ENCODE results near the gene HSF5. TPM values are rescaled to one million over a fixed set of nuclear protein-coding genes. Genes with fewer than 3 reads are reported as not detected.
"Not testable (repeated sequence)": the region's sequence is repeated elsewhere in the genome, so short reads cannot be mapped to it uniquely, and the experiment has no call there.

Gene HSF5
- total RNA-seq, 2 donors from 2014 or later: 1.5 to 1.6 TPM

GRCh38 chr17:58513267-58513964 is 25.2 kb upstream of the HSF5 start:
- ATAC-seq (no peak), DNase-seq (peak; percentile 12 to 34 (median 22))
- no peaks in the 10 kb centered on the region for H3K27me3 Mint-ChIP-seq
- peak overlapping the region; percentile 83 for H3K27ac Mint-ChIP-seq
- peak overlapping the region; percentile 93 for H3K4me3 Mint-ChIP-seq
- peaks cover 45% of the 10 kb centered on the region for H3K4me1 Mint-ChIP-seq
- H3K36me3 Mint-ChIP-seq (ENCODE audit: low read depth): peaks cover 10% of the 10 kb centered on the region
- no peaks in the 10 kb centered on the region for H3K9me3 ChIP-seq (ENCODE audit: control insufficient read depth, low read length, poor library complexity, severe bottlenecking)

- no peaks in the 10 kb centered on the region for H3K27me3 Mint-ChIP-seq
- no peaks in the 10 kb centered on the region for H3K9me3 ChIP-seq (ENCODE audit: control insufficient read depth, low read length, poor library complexity, severe bottlenecking)
- H3K4me3 Mint-ChIP-seq: no peak overlapping the region
- peaks cover 14% of the 10 kb centered on the region for H3K36me3 Mint-ChIP-seq (ENCODE audit: low read depth)
- peaks cover 26% of the 10 kb centered on the region for H3K4me1 Mint-ChIP-seq
- DNase-seq (no peak), ATAC-seq (no peak)
- peak overlapping the region; percentile 92 for H3K27ac Mint-ChIP-seq
These were observed 21.9 kb upstream of the HSF5 start for GRCh38 chr17:58510075-58510474.

GRCh38 chr17:58508341-58509067 is 20.3 kb upstream of the HSF5 start:
- H3K36me3 Mint-ChIP-seq (ENCODE audit: low read depth): peaks cover 14% of the 10 kb centered on the region

GRCh38 chr17:58507123-58507634 is 19.0 kb upstream of the HSF5 start:
- H3K9me3 ChIP-seq (ENCODE audit: control insufficient read depth, low read length, poor library complexity, severe bottlenecking): no peaks in the 10 kb centered on the region
- H3K36me3 Mint-ChIP-seq (ENCODE audit: low read depth): peaks cover 14% of the 10 kb centered on the region
- DNase-seq: no peak
- no peak for ATAC-seq
- peak overlapping the region; percentile 9 for H3K27ac Mint-ChIP-seq
- H3K4me1 Mint-ChIP-seq: peaks cover 9% of the 10 kb centered on the region
- no peak overlapping the region for H3K4me3 Mint-ChIP-seq
- no peaks in the 10 kb centered on the region for H3K27me3 Mint-ChIP-seq

More at GRCh38 chr17:58508341-58509067, 20.3 kb upstream of the HSF5 start:
- ATAC-seq (no peak), DNase-seq (no peak)
- Mint-ChIP-seq H3K27ac (no peak overlapping the region), H3K4me1 (peaks cover 17% of the 10 kb centered on the region), H3K27me3 (no peaks in the 10 kb centered on the region), H3K4me3 (peak overlapping the region; percentile 7)
- H3K9me3 ChIP-seq (ENCODE audit: control insufficient read depth, low read length, poor library complexity, severe bottlenecking): no peaks in the 10 kb centered on the region

GRCh38 chr17:58506354-58507080 is 18.3 kb upstream of the HSF5 start:
- no peak for ATAC-seq
- H3K27ac Mint-ChIP-seq: peak overlapping the region; percentile 9
- H3K9me3 ChIP-seq (ENCODE audit: control insufficient read depth, low read length, poor library complexity, severe bottlenecking): no peaks in the 10 kb centered on the region
- H3K36me3 Mint-ChIP-seq (ENCODE audit: low read depth): peaks cover 12% of the 10 kb centered on the region
- no peaks in the 10 kb centered on the region for H3K27me3 Mint-ChIP-seq
- no peak overlapping the region for H3K4me3 Mint-ChIP-seq
- peaks cover 9% of the 10 kb centered on the region for H3K4me1 Mint-ChIP-seq
- no peak for DNase-seq

GRCh38 chr17:58504826-58505351 is 16.7 kb upstream of the HSF5 start:
- Mint-ChIP-seq H3K36me3 (ENCODE audit: low read depth) (peaks cover 7% of the 10 kb centered on the region), H3K4me1 (peaks cover 4% of the 10 kb centered on the region), H3K4me3 (no peak overlapping the region), H3K27ac (peak overlapping the region; percentile 70), H3K27me3 (no peaks in the 10 kb centered on the region)
- H3K9me3 ChIP-seq (ENCODE audit: control insufficient read depth, low read length, poor library complexity, severe bottlenecking): no peaks in the 10 kb centered on the region
- ATAC-seq (peak; percentile 67), DNase-seq (no peak)

GRCh38 chr17:58503866-58504265 is 15.7 kb upstream of the HSF5 start:
- Mint-ChIP-seq H3K27me3 (no peaks in the 10 kb centered on the region), H3K36me3 (ENCODE audit: low read depth) (peaks cover 5% of the 10 kb centered on the region), H3K4me3 (no peak overlapping the region), H3K4me1 (peaks cover 4% of the 10 kb centered on the region), H3K27ac (peak overlapping the region; percentile 70)
- ATAC-seq: no peak
- no peak for DNase-seq
- no peaks in the 10 kb centered on the region for H3K9me3 ChIP-seq (ENCODE audit: control insufficient read depth, low read length, poor library complexity, severe bottlenecking)

GRCh38 chr17:58503134-58503533 is 14.9 kb upstream of the HSF5 start:
- ATAC-seq; H3K9me3 ChIP-seq (ENCODE audit: control insufficient read depth, low read length, poor library complexity, severe bottlenecking); H3K4me1 Mint-ChIP-seq; H3K27me3 Mint-ChIP-seq; H3K4me3 Mint-ChIP-seq; H3K36me3 Mint-ChIP-seq (ENCODE audit: low read depth); DNase-seq: not testable (repeated sequence)
- H3K27ac Mint-ChIP-seq: peak overlapping the region; percentile 70

- no peak overlapping the region for H3K27ac Mint-ChIP-seq
- DNase-seq (no peak), ATAC-seq (no peak)
- H3K36me3 Mint-ChIP-seq (ENCODE audit: low read depth): peaks cover 3% of the 10 kb centered on the region
- H3K4me3 Mint-ChIP-seq: no peak overlapping the region
- peaks cover 12% of the 10 kb centered on the region for H3K4me1 Mint-ChIP-seq
- H3K9me3 ChIP-seq (ENCODE audit: control insufficient read depth, low read length, poor library complexity, severe bottlenecking): no peaks in the 10 kb centered on the region
- H3K27me3 Mint-ChIP-seq: no peaks in the 10 kb centered on the region
These were observed 13.2 kb upstream of the HSF5 start for GRCh38 chr17:58501451-58501850.

GRCh38 chr17:58498177-58498828 is 10.1 kb upstream of the HSF5 start:
- Mint-ChIP-seq H3K4me3 (no peak overlapping the region), H3K36me3 (ENCODE audit: low read depth) (peaks cover 14% of the 10 kb centered on the region), H3K27me3 (no peaks in the 10 kb centered on the region), H3K4me1 (peaks cover 14% of the 10 kb centered on the region), H3K27ac (no peak overlapping the region)
- no peak for ATAC-seq
- DNase-seq: no peak
- no peaks in the 10 kb centered on the region for H3K9me3 ChIP-seq (ENCODE audit: control insufficient read depth, low read length, poor library complexity, severe bottlenecking)

GRCh38 chr17:58493506-58493905 is 5.3 kb upstream of the HSF5 start:
- peaks cover 11% of the 10 kb centered on the region for H3K4me1 Mint-ChIP-seq
- H3K27ac Mint-ChIP-seq: no peak overlapping the region
- H3K4me3 Mint-ChIP-seq: no peak overlapping the region
- no peaks in the 10 kb centered on the region for H3K9me3 ChIP-seq (ENCODE audit: control insufficient read depth, low read length, poor library complexity, severe bottlenecking)
- H3K36me3 Mint-ChIP-seq (ENCODE audit: low read depth): peaks cover 14% of the 10 kb centered on the region
- ATAC-seq (no peak), DNase-seq (no peak)
- H3K27me3 Mint-ChIP-seq: no peaks in the 10 kb centered on the region

- no peaks in the 10 kb centered on the region for H3K9me3 ChIP-seq (ENCODE audit: control insufficient read depth, low read length, poor library complexity, severe bottlenecking)
- peaks cover 8% of the 10 kb centered on the region for H3K4me1 Mint-ChIP-seq
- no peak for DNase-seq
- no peaks in the 10 kb centered on the region for H3K27me3 Mint-ChIP-seq
- H3K4me3 Mint-ChIP-seq: no peak overlapping the region
- peaks cover 14% of the 10 kb centered on the region for H3K36me3 Mint-ChIP-seq (ENCODE audit: low read depth)
- ATAC-seq: no peak
- H3K27ac Mint-ChIP-seq: no peak overlapping the region
These were observed 4.3 kb upstream of the HSF5 start for GRCh38 chr17:58492238-58493121.

All from T-helper 17 cell (primary cell).